GM12878 (cell line): Measurements from ENCODE around the gene LRP1. TPM values are rescaled to one million over a fixed set of nuclear protein-coding genes. Genes with fewer than 3 reads are reported as not detected.
A peak's percentile ranks its signal among the peaks of the same experiment; 100 is the strongest.

Experiments
- ATAC-seq: fragments of 200-7000 bp; cut with Tn5 transposase; 3 replicates; pipeline ENCODE4 v1.9.1; 2020; ENCODE audit warnings: mild to moderate bottlenecking, moderate library complexity
- BruUV-seq: library from RNA; stranded (reverse); fragments of 400-500 nt; replicated peaks from 2 replicates; lab custom pipeline; 2021; lab: Mats Ljungman, UMichigan
- CTCF ChIA-PET: fragments of 300-600 bp; sonication (Branson Sonifier 250); formaldehyde crosslinking; extraction: SDS; loops from one replicate; lab custom pipeline; 2021; ENCODE audit warnings: inconsistent platforms; lab: Yijun Ruan, JAX
- POLR2A ChIA-PET: fragments of 350-600 bp; formaldehyde crosslinking; extraction: SDS; loops from one replicate; lab custom pipeline; 2021; ENCODE audit warnings: inconsistent platforms; lab: Charles Lee
- RAD21 ChIA-PET: fragments of 300-600 bp; sonication (Branson Sonifier 250); formaldehyde crosslinking; loops from one replicate; lab custom pipeline; 2023; ENCODE audit warnings: antibody characterized with exemption; ENCODE audit not compliant: unreplicated experiment; lab: Charles Lee
- SMC1A ChIA-PET: fragments of 300-600 bp; sonication (Branson Sonifier 250); formaldehyde crosslinking; loops from one replicate; lab custom pipeline; 2023; ENCODE audit not compliant: unreplicated experiment, uncharacterized antibody; lab: Charles Lee
- DNase-seq: peaks from one replicate; pipeline ENCODE4 v3.0.0-alpha.2; 2011; ENCODE audit warnings: low read depth, low spot score
- FAIRE-seq: peaks from 3 replicates; lab custom pipeline; 2011; peaks lifted over from hg19 to GRCh38; lab: Jason Lieb, UNC
- H2AFZ ChIP-seq: 2 replicates; pipeline ENCODE4 v1.6.0; 2011; ENCODE audit warnings: low read depth, low read length, control low read depth; ENCODE audit not compliant: control insufficient read depth
- H3K27ac ChIP-seq: 2 replicates; pipeline ENCODE4 v1.5.1; 2011; ENCODE audit warnings: control low read depth; ENCODE audit not compliant: control insufficient read depth, insufficient read depth
- H3K27me3 ChIP-seq, 2 experiments: replicated peaks in 1 of 2; 2 replicates each; pipeline versions ENCODE4 v1.6.0 to v1.6.1; 2011; ENCODE audit warnings: low read length in 1 of 2; ENCODE audit not compliant: control insufficient read depth in 2 of 2, insufficient read depth in 2 of 2
- H3K36me3 ChIP-seq, 2 experiments: 2 replicates each; pipeline ENCODE4 v1.5.1; 2011; ENCODE audit warnings: low read length in 1 of 2; ENCODE audit not compliant: control insufficient read depth in 2 of 2, insufficient read depth in 2 of 2
- H3K4me1 ChIP-seq: 2 replicates; pipeline ENCODE4 v1.6.1; 2011; ENCODE audit warnings: mild to moderate bottlenecking, low read length, moderate library complexity, mixed read lengths; ENCODE audit not compliant: control insufficient read depth, insufficient read depth
- H3K4me2 ChIP-seq: 2 replicates; pipeline ENCODE4 v1.6.0; 2011; ENCODE audit warnings: control low read depth; ENCODE audit not compliant: control insufficient read depth, insufficient read depth
- H3K4me3 ChIP-seq: fragments of 200-600 bp; sonication (generic); 2 replicates; pipeline ENCODE4 v1.5.1; 2016
- H3K79me2 ChIP-seq: 2 replicates; pipeline ENCODE4 v1.6.0; 2011; ENCODE audit warnings: low read length; ENCODE audit not compliant: control insufficient read depth, insufficient read depth
- H3K9ac ChIP-seq: 2 replicates; pipeline ENCODE4 v1.8.0; 2011; ENCODE audit warnings: low read length, control low read depth, mixed read lengths; ENCODE audit not compliant: control insufficient read depth, insufficient read depth
- H3K9me3 ChIP-seq: replicated peaks from 3 replicates; pipeline ENCODE4 v1.5.1; 2011; ENCODE audit warnings: mild to moderate bottlenecking, low read length; ENCODE audit not compliant: control insufficient read depth, insufficient read depth
- H4K20me1 ChIP-seq: 2 replicates; pipeline ENCODE4 v1.6.0; 2011; ENCODE audit not compliant: control insufficient read depth, insufficient read depth
- BMI1 ChIP-seq: fragments of 450-650 bp; IDR thresholded peaks from 2 replicates; pipeline ENCODE4 v1.6.1; 2016; ENCODE audit warnings: mild to moderate bottlenecking, moderate library complexity, borderline replicate concordance
- CBX5 ChIP-seq: sonication (generic); IDR thresholded peaks from 2 replicates; pipeline ENCODE4 v1.6.1; 2016; ENCODE audit warnings: low read depth, moderate library complexity, mild to moderate bottlenecking, inconsistent platforms
- NFYA ChIP-seq: IDR thresholded peaks from 2 replicates; pipeline ENCODE4 v1.6.1; 2011; ENCODE audit warnings: low read depth, mild to moderate bottlenecking, low read length, improper control_type of control experiment, borderline replicate concordance
- PKNOX1 ChIP-seq: fragments of 450-650 bp; IDR thresholded peaks from 2 replicates; pipeline ENCODE4 v1.6.1; 2016; ENCODE audit warnings: mild to moderate bottlenecking
- POLR2A ChIP-seq: IDR thresholded peaks from 2 replicates; pipeline ENCODE4 v1.6.1; 2011; ENCODE audit warnings: low read depth, mild to moderate bottlenecking, low read length
- RFX5 ChIP-seq: IDR thresholded peaks from 2 replicates; pipeline ENCODE4 v1.6.1; 2011; ENCODE audit warnings: low read depth, low read length, improper control_type of control experiment
- SPI1 ChIP-seq: IDR thresholded peaks from 2 replicates; pipeline ENCODE4 v1.6.1; 2011; ENCODE audit warnings: low read depth, mild to moderate bottlenecking, low read length, moderate library complexity, borderline replicate concordance; ENCODE audit not compliant: insufficient read depth
- YBX1 ChIP-seq: fragments of 450-650 bp; IDR thresholded peaks from 2 replicates; pipeline ENCODE4 v1.6.1; 2016; ENCODE audit warnings: antibody characterized with exemption
- WGBS: methylation state at CpG from one replicate; pipeline ENCODE4 v1.1.6; 2016; ENCODE audit warnings: low lambda C conversion rate; ENCODE audit not compliant: insufficient replicate concordance, insufficient coverage; ENCODE audit errors: missing lambda C conversion rate; 5-methylcytosine and 5-hydroxymethylcytosine counted together
- in situ Hi-C: fragments of 300-500 bp; cut with MboI; formaldehyde crosslinking; loops from 9 replicates; pipeline ENCODE4 v1.14.3; 2018; ENCODE audit warnings: mixed read lengths
- intact Hi-C: fragments of 100-400 bp; cut with micrococcal nuclease; formaldehyde crosslinking; loops from one replicate; pipeline ENCODE4 v1.14.2; 2022; ENCODE audit not compliant: unreplicated experiment
- polyA plus RNA-seq, 11 experiments: library from polyadenylated mRNA; depleted of rRNA in 4 of 11; unstranded in 6 of 11; stranded (reverse) in 5 of 11; fragments of >200 nt; fragmentation: Nextera tagmentation in 4 of 11; fragmentation: Illumina TruSeq in 1 of 11; extraction: Ambion mirVana in 4 of 11; extraction: Trizol in 1 of 11; gene quantifications; 1 replicate in 1 of 11; 2 replicates in 10 of 11; pipeline versions ENCODE4 v1.2.1 to v1.2.3, GENCODE V29; 2011 to 2016; ENCODE audit warnings: inconsistent platforms in 2 of 11, missing spikeins in 2 of 11, low read depth in 1 of 11
- total RNA-seq, 4 experiments: library from RNA; depleted of rRNA in 3 of 4; stranded (reverse); fragments of >200 nt in 3 of 4; fragmentation: Illumina TruSeq in 1 of 4; extraction: Trizol in 1 of 4; gene quantifications; 2 replicates each; pipeline versions ENCODE4 v1.2.1 to v1.2.3, GENCODE V29; 2013 to 2021

LRP1 gene
- total and polyA plus RNA-seq, 10 of the 15 experiments (the other 5 are each of a cell fraction or from before 2014, with no cell fraction given), result under 0.01 to 1.1 (median 0.20) TPM; not detected in 2

- TF ChIP-seq PKNOX1 (no peak), YBX1 (no peak)
Measured at GRCh38 chr12:57235728-57236131, 107.4 kb downstream of the LRP1 start (continued).

GRCh38 chr12:57236201-57236924, 108.1 kb downstream of the LRP1 start:
- H3K27ac ChIP-seq, result no peak overlapping the region
- H3K9me3 ChIP-seq, result no peaks in the 10 kb centered on the region
- in situ Hi-C loops (no loop called here), intact Hi-C loops (no loop called here)
- DNase-seq, result no peak
- POLR2A ChIA-PET, result no interaction called here
- no TSS peak for BruUV-seq
- SMC1A ChIA-PET, result interaction anchor here (1.4 kb wide), 1 partner anchor 22 kb away, joined by 3 read pairs; no protein-coding TSS in a partner anchor
- peaks cover 34% of the 10 kb centered on the region for H3K4me1 ChIP-seq
- H3K4me3 ChIP-seq, result no peak overlapping the region
- RAD21 ChIA-PET, result interaction anchor here (0.9 kb wide), 1 partner anchor 20 kb away, joined by 3 read pairs; no protein-coding TSS in a partner anchor
- H4K20me1 ChIP-seq, result 0 out of 2 replicates have a peak, but pooled peaks cover 2% of the 10 kb centered on the region
- peaks cover 23 to 25% of the 10 kb centered on the region in 2 experiments for H3K36me3 ChIP-seq
- H2AFZ ChIP-seq, result no peak overlapping the region
- no peak overlapping the region for H3K9ac ChIP-seq
- 43% methylated on average over 39 of the region's 40 CpGs for WGBS
- no peak for ATAC-seq
- peaks cover 3 to 5% of the 10 kb centered on the region in 2 experiments; a peak in 3 of 4 replicates for H3K27me3 ChIP-seq
- H3K79me2 ChIP-seq, result peaks cover 3% of the 10 kb centered on the region
- CTCF ChIA-PET, result interaction anchor here (7.8 to 10.7 kb wide), 2 partner anchors 9 to 22 kb away, joined by 202 to 271 read pairs; partner anchors contain the start of gene SHMT2
- FAIRE-seq, result no peak
- no peak overlapping the region for H3K4me2 ChIP-seq
- TF ChIP-seq SPI1, result peak; percentile 34; the same call in 1 of the 2 replicates
- TF ChIP-seq CBX5, result no peak
- peak; percentile 65 for TF ChIP-seq BMI1
- no peak for TF ChIP-seq NFYA
- peak; percentile 62; the same call in 1 of the 2 replicates for TF ChIP-seq POLR2A
- no peak for TF ChIP-seq RFX5
